Mucosa of stomach (tissue), 1 donor: ENCODE data around the gene KSR1.

Experiments
- H3K27me3 ChIP-seq: one replicate; pipeline ENCODE4 v1.7.0; 2013; ENCODE audit warnings: mild to moderate bottlenecking, low read length; ENCODE audit not compliant: control insufficient read depth, insufficient read depth
- H3K36me3 ChIP-seq: one replicate; pipeline ENCODE4 v1.7.0; 2013; ENCODE audit warnings: low read length; ENCODE audit not compliant: control insufficient read depth, insufficient read depth
- H3K4me1 ChIP-seq: one replicate; pipeline ENCODE4 v1.7.0; 2013; ENCODE audit warnings: mild to moderate bottlenecking, low read length; ENCODE audit not compliant: control insufficient read depth, insufficient read depth
- H3K4me3 ChIP-seq: one replicate; pipeline ENCODE4 v1.7.0; 2013; ENCODE audit warnings: low read length
- H3K9ac ChIP-seq: one replicate; pipeline ENCODE4 v1.7.0; 2013; ENCODE audit warnings: mild to moderate bottlenecking, low read length, moderate library complexity
- H3K9me3 ChIP-seq: one replicate; pipeline ENCODE4 v1.7.0; 2013; ENCODE audit warnings: mild to moderate bottlenecking, low read length, moderate library complexity; ENCODE audit not compliant: control insufficient read depth
- donor health status: Pancreatic carcinoma.

The KSR1 gene

GRCh38 chr17:27562777-27563455 is 106.7 kb downstream of the KSR1 start:
- H3K9ac ChIP-seq: no peak overlapping the region
- no peaks in the 10 kb centered on the region for H3K9me3 ChIP-seq
- no peak overlapping the region for H3K4me3 ChIP-seq
- no peaks in the 10 kb centered on the region for H3K36me3 ChIP-seq
- H3K27me3 ChIP-seq: no peaks in the 10 kb centered on the region
- H3K4me1 ChIP-seq: peaks cover 20% of the 10 kb centered on the region

DNA sequence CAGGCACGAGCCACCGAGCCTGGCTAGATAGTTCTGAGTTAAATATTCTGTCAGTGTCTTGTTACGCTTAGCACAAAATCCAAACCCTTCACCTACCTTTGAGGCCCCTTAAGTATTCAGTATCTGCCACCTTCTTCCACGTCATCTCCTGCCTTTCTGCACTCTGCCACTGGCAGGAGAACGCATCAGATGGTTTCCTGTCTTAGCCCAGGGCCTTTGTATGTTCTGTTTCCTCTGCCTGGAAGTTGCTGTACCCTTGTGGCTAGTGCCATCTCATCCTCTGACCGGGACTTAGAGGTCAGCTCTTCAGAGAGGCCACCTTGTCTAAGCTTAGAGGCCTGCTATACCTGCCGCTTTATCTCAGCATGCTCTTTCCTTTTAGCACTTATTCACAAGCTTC is 107.3 kb downstream of the KSR1 start:
- Histone ChIP-seq H3K4me3 (no peak overlapping the region), H3K27me3 (no peaks in the 10 kb centered on the region), H3K9ac (no peak overlapping the region), H3K9me3 (no peaks in the 10 kb centered on the region), H3K36me3 (no peaks in the 10 kb centered on the region), H3K4me1 (peaks cover 20% of the 10 kb centered on the region)

DNA sequence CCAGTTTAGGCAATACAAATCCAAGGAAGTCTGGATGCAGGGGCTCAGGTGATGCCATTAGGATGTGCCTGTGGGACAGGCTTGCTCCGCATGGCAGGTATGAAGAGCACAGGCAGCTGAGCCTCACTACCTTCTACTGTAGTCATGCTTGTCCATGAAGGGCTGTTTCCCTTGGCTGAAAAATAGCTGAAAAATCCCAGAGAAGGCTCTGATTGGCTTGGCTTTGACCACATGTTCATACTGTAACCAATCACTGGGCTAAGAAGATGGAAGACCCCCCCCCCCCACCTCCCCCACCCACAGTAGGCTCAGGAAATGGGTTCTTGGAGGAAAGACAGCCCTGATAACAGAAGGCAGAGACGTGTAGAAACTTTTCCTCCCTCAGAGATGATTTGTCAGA is 108.2 kb downstream of the KSR1 start:
- H3K27me3 ChIP-seq: no peaks in the 10 kb centered on the region
- no peak overlapping the region for H3K4me3 ChIP-seq
- peaks cover 16% of the 10 kb centered on the region for H3K4me1 ChIP-seq
- no peak overlapping the region for H3K9ac ChIP-seq
- H3K9me3 ChIP-seq: no peaks in the 10 kb centered on the region
- no peaks in the 10 kb centered on the region for H3K36me3 ChIP-seq

DNA sequence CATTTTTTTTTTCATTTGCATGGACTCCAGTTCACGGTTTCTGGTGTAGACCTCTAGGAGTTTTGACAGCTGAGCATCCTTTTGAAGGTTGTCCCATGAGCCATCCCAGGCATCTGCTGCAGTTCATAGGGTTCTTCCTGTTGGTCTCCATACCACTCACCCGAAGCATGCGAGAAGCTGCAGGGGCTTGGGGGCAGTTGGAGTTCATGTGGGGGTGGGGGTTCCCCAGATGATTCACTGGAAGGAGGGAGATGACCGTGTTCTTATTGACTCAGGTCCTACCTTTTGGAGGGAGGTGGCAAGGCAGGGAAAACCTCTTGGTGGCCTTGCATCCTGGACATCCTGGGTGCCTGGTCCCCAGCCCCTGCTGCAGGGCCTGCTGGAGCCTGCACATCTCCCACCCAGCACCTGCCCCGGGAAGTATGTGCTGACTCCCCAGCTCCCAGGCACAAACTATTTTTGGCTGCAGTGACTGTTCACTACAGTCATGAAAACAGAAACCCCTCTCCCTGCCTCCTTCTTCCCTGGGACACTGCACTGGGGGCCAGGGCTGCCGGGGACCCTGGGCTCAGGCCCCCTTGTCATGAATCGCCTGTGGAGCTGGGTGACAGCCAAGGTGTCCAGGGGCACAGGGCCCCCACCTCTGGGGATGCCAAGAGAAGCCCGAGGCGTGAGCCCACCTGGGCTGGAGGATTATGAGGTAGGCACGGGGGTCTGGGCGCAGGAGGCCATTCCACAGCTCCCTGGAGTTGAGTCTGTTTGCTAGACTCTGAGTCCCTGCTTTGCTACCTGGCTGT is 109.8 kb downstream of the KSR1 start:
- H3K27me3 ChIP-seq: no peaks in the 10 kb centered on the region
- H3K9me3 ChIP-seq: no peaks in the 10 kb centered on the region
- no peaks in the 10 kb centered on the region for H3K4me1 ChIP-seq
- H3K36me3 ChIP-seq: no peaks in the 10 kb centered on the region
- H3K4me3 ChIP-seq: no peak overlapping the region
- no peak overlapping the region for H3K9ac ChIP-seq

DNA sequence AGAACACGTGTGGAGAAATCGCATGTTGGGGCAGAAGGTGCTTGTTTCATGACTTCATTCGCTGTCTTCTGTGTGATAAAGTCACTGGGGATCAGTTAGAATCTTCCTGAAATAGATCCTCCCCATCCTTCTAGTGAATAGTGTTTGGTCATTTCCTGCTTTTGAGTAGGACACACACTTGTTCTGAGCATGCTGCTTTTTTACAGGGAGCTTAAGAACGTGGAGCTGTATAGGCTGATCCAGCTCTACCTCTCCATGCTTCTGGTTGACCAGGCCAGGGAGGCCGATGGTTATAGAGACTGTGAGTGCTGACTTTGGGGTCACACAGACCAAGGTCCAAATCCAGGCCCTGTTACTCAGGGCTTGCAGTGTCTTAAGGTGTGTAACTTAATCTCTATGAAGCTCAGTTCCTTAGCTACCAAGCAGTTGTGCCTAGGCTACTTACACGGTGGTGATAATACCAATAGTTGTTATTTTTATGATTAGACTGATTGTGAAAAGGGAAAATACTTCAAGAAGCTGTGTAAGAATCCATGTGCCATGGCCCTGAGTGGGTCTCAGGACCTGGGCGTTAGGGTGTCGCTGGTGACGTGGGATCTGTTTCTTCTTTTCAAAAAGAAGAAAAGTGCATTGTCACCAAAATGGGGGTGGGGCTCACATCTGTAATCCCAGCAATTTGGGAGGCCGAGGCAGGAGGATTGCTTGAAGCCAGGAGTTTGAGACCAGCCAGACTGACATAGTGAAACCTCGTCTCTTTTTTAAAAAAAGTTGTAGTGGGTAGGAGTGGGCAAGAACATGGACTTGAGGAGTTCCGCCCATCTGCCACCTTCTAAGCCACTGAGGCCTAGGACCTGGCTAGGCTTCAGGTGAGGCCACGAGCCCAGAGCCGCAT is 110.7 kb downstream of the KSR1 start:
- no peaks in the 10 kb centered on the region for H3K4me1 ChIP-seq
- no peak overlapping the region for H3K4me3 ChIP-seq
- no peak overlapping the region for H3K9ac ChIP-seq
- H3K27me3 ChIP-seq: no peaks in the 10 kb centered on the region
- no peaks in the 10 kb centered on the region for H3K36me3 ChIP-seq
- H3K9me3 ChIP-seq: no peaks in the 10 kb centered on the region

DNA sequence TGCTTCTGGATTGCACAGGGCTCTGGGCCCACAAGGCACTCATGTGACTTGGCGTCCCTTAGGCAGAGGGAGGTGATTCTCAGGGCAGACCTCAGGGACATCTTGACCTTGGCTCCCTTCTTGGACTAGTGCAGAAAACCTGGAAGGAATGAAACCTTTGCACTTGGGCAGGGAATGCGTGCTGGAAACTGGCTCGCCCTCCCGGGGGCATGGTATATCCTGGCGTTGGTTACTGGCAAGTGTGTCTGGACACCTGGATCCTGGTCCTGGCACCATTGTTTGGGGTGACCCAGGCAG is 111.3 kb downstream of the KSR1 start:
- H3K36me3 ChIP-seq: no peaks in the 10 kb centered on the region
- no peak overlapping the region for H3K4me3 ChIP-seq
- H3K9ac ChIP-seq: no peak overlapping the region
- no peaks in the 10 kb centered on the region for H3K27me3 ChIP-seq
- no peaks in the 10 kb centered on the region for H3K4me1 ChIP-seq
- no peaks in the 10 kb centered on the region for H3K9me3 ChIP-seq

DNA sequence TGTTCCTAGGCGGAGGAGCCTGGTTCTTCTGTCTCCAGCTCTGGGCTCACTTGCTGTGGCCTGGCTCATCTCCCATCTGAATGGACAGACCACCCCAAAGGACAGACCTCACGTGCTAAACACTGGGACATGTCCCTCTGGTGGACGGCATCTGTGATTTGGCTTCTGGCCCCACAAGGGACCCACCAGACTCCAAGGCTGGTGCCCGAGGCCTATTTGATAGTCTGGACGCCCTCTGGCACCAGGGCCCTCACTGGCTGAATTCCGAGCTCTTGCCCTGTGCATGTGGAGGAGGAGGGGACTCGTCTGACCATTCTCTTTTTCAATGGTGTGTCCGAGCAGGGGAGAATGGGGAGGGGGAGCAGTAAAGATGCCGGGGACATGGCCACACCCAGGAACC is 112.0 kb downstream of the KSR1 start:
- no peaks in the 10 kb centered on the region for H3K9me3 ChIP-seq
- no peak overlapping the region for H3K9ac ChIP-seq
- no peaks in the 10 kb centered on the region for H3K27me3 ChIP-seq
- H3K36me3 ChIP-seq: no peaks in the 10 kb centered on the region
- no peak overlapping the region for H3K4me3 ChIP-seq
- no peaks in the 10 kb centered on the region for H3K4me1 ChIP-seq

DNA sequence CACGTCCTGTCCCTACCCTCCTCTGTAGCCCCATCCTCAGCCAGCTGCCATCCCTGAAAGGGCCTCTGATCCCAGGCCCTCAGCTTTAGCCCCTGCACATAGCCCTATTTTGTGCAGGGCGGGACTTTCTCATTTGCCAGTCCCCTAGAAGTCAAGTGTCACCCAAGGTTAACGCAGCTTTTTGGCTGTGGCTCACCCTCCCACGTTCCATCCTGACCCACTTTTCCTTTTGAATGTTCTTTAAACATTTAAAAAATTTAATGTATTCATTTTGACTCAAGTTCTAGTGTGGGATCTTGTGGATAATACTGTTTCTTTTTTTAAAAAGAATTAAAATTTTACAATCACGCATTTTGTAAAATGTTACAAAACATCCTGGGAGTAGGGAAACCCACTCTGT is 112.6 kb downstream of the KSR1 start:
- Histone ChIP-seq H3K9ac (no peak overlapping the region), H3K36me3 (no peaks in the 10 kb centered on the region), H3K9me3 (no peaks in the 10 kb centered on the region), H3K27me3 (no peaks in the 10 kb centered on the region), H3K4me3 (no peak overlapping the region), H3K4me1 (no peaks in the 10 kb centered on the region)

GRCh38 chr17:27569257-27569722 is 113.0 kb downstream of the KSR1 start:
- no peak overlapping the region for H3K9ac ChIP-seq
- H3K27me3 ChIP-seq: no peaks in the 10 kb centered on the region
- H3K4me3 ChIP-seq: no peak overlapping the region
- H3K36me3 ChIP-seq: no peaks in the 10 kb centered on the region
- no peaks in the 10 kb centered on the region for H3K9me3 ChIP-seq
- H3K4me1 ChIP-seq: no peaks in the 10 kb centered on the region

DNA sequence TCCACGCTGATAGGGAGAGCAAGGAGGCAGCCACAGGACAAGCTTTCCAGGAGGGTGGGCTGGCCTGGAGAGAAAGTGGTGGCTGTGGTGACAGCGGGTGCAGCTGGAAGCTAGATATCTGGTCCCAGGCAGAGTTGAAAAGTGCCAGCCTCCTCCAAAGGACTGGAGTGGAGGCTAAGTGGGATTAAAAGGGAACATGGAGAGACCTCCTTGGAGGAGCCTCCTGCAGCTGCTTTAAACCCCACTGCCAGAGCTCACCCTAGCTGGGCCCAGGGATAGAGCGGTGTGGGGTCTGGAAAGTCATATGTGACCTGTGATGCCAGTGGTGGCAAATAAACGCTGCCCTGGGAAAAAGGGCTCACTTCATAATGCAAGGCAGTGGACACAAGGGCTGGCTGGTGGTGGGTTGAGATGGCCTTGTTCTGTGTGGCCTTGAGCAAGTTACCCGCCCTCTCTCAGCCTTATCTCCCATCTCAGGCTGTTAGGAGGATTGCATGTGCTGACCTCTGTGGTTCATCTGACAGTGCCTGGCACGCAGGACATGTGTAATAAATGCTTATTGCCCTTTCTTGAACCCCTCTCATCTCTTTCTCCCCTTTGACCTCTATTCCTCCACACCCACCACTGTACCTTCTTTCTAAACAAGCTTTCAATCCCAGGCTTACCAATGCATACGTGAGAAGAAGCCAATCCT is 113.8 kb downstream of the KSR1 start:
- Histone ChIP-seq H3K9ac (no peak overlapping the region), H3K27me3 (no peaks in the 10 kb centered on the region), H3K4me3 (no peak overlapping the region), H3K4me1 (no peaks in the 10 kb centered on the region), H3K9me3 (no peaks in the 10 kb centered on the region), H3K36me3 (no peaks in the 10 kb centered on the region)

- H3K4me3 ChIP-seq: no peak overlapping the region
- H3K9ac ChIP-seq: no peak overlapping the region
- H3K9me3 ChIP-seq: no peaks in the 10 kb centered on the region
- no peaks in the 10 kb centered on the region for H3K4me1 ChIP-seq
- no peaks in the 10 kb centered on the region for H3K27me3 ChIP-seq
- no peaks in the 10 kb centered on the region for H3K36me3 ChIP-seq
Measured at GRCh38 chr17:27570578-27570914, 114.3 kb downstream of the KSR1 start.
